ENCODE data around the gene EPOP.

Gene EPOP

GRCh38 chr17:38693700-38694329 is 19.1 kb upstream of the EPOP start:
- no peak overlapping the region for H3K4me2 ChIP-seq (ENCODE audit: low read length)
- no peaks in the 10 kb centered on the region for H3K9me3 ChIP-seq (ENCODE audit: insufficient read depth, low read length)
- TF ChIP-seq CTCF (IDR thresholded peaks at IDR 0.05; ENCODE audit: low read depth, low read length) (no peak), EZH2phosphoT487 (IDR thresholded peaks at IDR 0.05; ENCODE audit: low read depth) (no peak)
- peaks cover 21% of the 10 kb centered on the region for H3K4me1 ChIP-seq (ENCODE audit: low read length)
- no peak overlapping the region for H2AFZ ChIP-seq (ENCODE audit: low read depth, low read length)
- no peak overlapping the region for H3K9ac ChIP-seq (ENCODE audit: low read length)
- H3K79me2 ChIP-seq (ENCODE audit: low read length), result no peaks in the 10 kb centered on the region
- no peak overlapping the region for H3K4me3 ChIP-seq (ENCODE audit: low read length)
- H3K36me3 ChIP-seq (replicated peaks; ENCODE audit: low read depth, low read length), result no peaks in the 10 kb centered on the region
- H3K27me3 ChIP-seq (ENCODE audit: low read depth, low read length), result no peaks in the 10 kb centered on the region
- H4K20me1 ChIP-seq (ENCODE audit: insufficient read depth, low read length), result no peaks in the 10 kb centered on the region
- H3K27ac ChIP-seq (ENCODE audit: low read length), result no peak overlapping the region

GRCh38 chr17:38691154-38691553 is 16.4 kb upstream of the EPOP start:
- Histone ChIP-seq H3K79me2 (ENCODE audit: low read length) (no peaks in the 10 kb centered on the region), H3K4me2 (ENCODE audit: low read length) (no peak overlapping the region), H3K4me1 (ENCODE audit: low read length) (peaks cover 5% of the 10 kb centered on the region), H4K20me1 (ENCODE audit: insufficient read depth, low read length) (no peaks in the 10 kb centered on the region), H3K27me3 (ENCODE audit: low read depth, low read length) (no peaks in the 10 kb centered on the region), H3K9me3 (ENCODE audit: insufficient read depth, low read length) (no peaks in the 10 kb centered on the region), H2AFZ (ENCODE audit: low read depth, low read length) (no peak overlapping the region), H3K4me3 (ENCODE audit: low read length) (no peak overlapping the region), H3K9ac (ENCODE audit: low read length) (no peak overlapping the region), H3K36me3 (replicated peaks; ENCODE audit: low read depth, low read length) (no peaks in the 10 kb centered on the region), H3K27ac (ENCODE audit: low read length) (no peak overlapping the region)
- no peak for TF ChIP-seq EZH2phosphoT487 (IDR thresholded peaks at IDR 0.05; ENCODE audit: low read depth)
- TF ChIP-seq CTCF (IDR thresholded peaks at IDR 0.05; ENCODE audit: low read depth, low read length), result no peak

GRCh38 chr17:38690386-38690785 is 15.6 kb upstream of the EPOP start:
- Histone ChIP-seq H3K4me1 (ENCODE audit: low read length) (peaks cover 8% of the 10 kb centered on the region), H4K20me1 (ENCODE audit: insufficient read depth, low read length) (no peaks in the 10 kb centered on the region)

GRCh38 chr17:38687286-38687685 is 12.5 kb upstream of the EPOP start:
- no peaks in the 10 kb centered on the region for H3K36me3 ChIP-seq (replicated peaks; ENCODE audit: low read depth, low read length)
- H4K20me1 ChIP-seq (ENCODE audit: insufficient read depth, low read length), result no peaks in the 10 kb centered on the region
- no peak overlapping the region for H3K9ac ChIP-seq (ENCODE audit: low read length)
- no peak overlapping the region for H3K4me3 ChIP-seq (ENCODE audit: low read length)
- H2AFZ ChIP-seq (ENCODE audit: low read depth, low read length), result no peak overlapping the region
- H3K9me3 ChIP-seq (ENCODE audit: insufficient read depth, low read length), result no peaks in the 10 kb centered on the region
- no peak for TF ChIP-seq EZH2phosphoT487 (IDR thresholded peaks at IDR 0.05; ENCODE audit: low read depth)
- no peak for TF ChIP-seq CTCF (IDR thresholded peaks at IDR 0.05; ENCODE audit: low read depth, low read length)
- no peak overlapping the region for H3K27ac ChIP-seq (ENCODE audit: low read length)
- H3K27me3 ChIP-seq (ENCODE audit: low read depth, low read length), result no peaks in the 10 kb centered on the region
- no peaks in the 10 kb centered on the region for H3K79me2 ChIP-seq (ENCODE audit: low read length)
- peaks cover 15% of the 10 kb centered on the region for H3K4me1 ChIP-seq (ENCODE audit: low read length)
- no peak overlapping the region for H3K4me2 ChIP-seq (ENCODE audit: low read length)

More at GRCh38 chr17:38690386-38690785, 15.6 kb upstream of the EPOP start:
- Histone ChIP-seq H3K79me2 (ENCODE audit: low read length) (no peaks in the 10 kb centered on the region), H3K27me3 (ENCODE audit: low read depth, low read length) (no peaks in the 10 kb centered on the region), H3K4me2 (ENCODE audit: low read length) (no peak overlapping the region), H3K9me3 (ENCODE audit: insufficient read depth, low read length) (no peaks in the 10 kb centered on the region), H3K4me3 (ENCODE audit: low read length) (no peak overlapping the region), H3K36me3 (replicated peaks; ENCODE audit: low read depth, low read length) (no peaks in the 10 kb centered on the region), H2AFZ (ENCODE audit: low read depth, low read length) (no peak overlapping the region), H3K9ac (ENCODE audit: low read length) (no peak overlapping the region), H3K27ac (ENCODE audit: low read length) (no peak overlapping the region)
- TF ChIP-seq EZH2phosphoT487 (IDR thresholded peaks at IDR 0.05; ENCODE audit: low read depth) (no peak), CTCF (IDR thresholded peaks at IDR 0.05; ENCODE audit: low read depth, low read length) (no peak)

Measured in OCI-LY3 (cell line).